Neuronal stem cell (in vitro differentiated cells): Measurements from ENCODE around the gene ZNF346.
A peak's percentile ranks its signal among the peaks of the same experiment; 100 is the strongest.

Experiments used
- DNase-seq: peaks from one replicate; pipeline ENCODE4 v3.0.0-alpha.2; 2013; ENCODE audit warnings: low spot score
- H2AFZ ChIP-seq: one replicate; pipeline ENCODE4 v1.6.1; 2013; ENCODE audit warnings: mild to moderate bottlenecking, low read length, inconsistent platforms
- H2AK5ac ChIP-seq: 2 replicates; pipeline ENCODE4 v1.6.1; 2013; ENCODE audit warnings: low read depth, mild to moderate bottlenecking, inconsistent platforms, low read length, moderate library complexity, mixed read lengths
- H2BK120ac ChIP-seq: 2 replicates; pipeline ENCODE4 v1.6.1; 2013; ENCODE audit warnings: low read depth, mild to moderate bottlenecking, inconsistent platforms, low read length, moderate library complexity, mixed read lengths
- H2BK12ac ChIP-seq: one replicate; pipeline ENCODE4 v1.6.1; 2013; ENCODE audit warnings: low read length, inconsistent platforms
- H2BK15ac ChIP-seq: 2 replicates; pipeline ENCODE4 v1.6.1; 2013; ENCODE audit warnings: mild to moderate bottlenecking, low read length, inconsistent platforms, mixed read lengths
- H2BK5ac ChIP-seq: one replicate; pipeline ENCODE4 v1.6.1; 2013; ENCODE audit warnings: inconsistent platforms, mild to moderate bottlenecking, low read length, moderate library complexity
- H3K14ac ChIP-seq: one replicate; pipeline ENCODE4 v1.6.1; 2013; ENCODE audit warnings: low read length, inconsistent platforms
- H3K18ac ChIP-seq: 2 replicates; pipeline ENCODE4 v1.6.1; 2013; ENCODE audit warnings: low read length, inconsistent platforms
- H3K23ac ChIP-seq: 2 replicates; pipeline ENCODE4 v1.6.1; 2013; ENCODE audit warnings: low read depth, mild to moderate bottlenecking, mixed read lengths, low read length, inconsistent platforms; ENCODE audit not compliant: poor library complexity
- H3K27ac ChIP-seq: replicated peaks from 3 replicates; pipeline ENCODE4 v1.5.1; 2013; ENCODE audit warnings: low read length, inconsistent platforms
- H3K27me3 ChIP-seq, 3 experiments: 2 replicates each; pipeline ENCODE4 v1.6.1; 2013; ENCODE audit warnings: low read length in 3 of 3, mild to moderate bottlenecking in 2 of 3, inconsistent platforms in 1 of 3, low read depth in 1 of 3, mixed read lengths in 1 of 3, moderate library complexity in 1 of 3; ENCODE audit not compliant: control insufficient read depth in 3 of 3, insufficient read depth in 3 of 3
- H3K36me3 ChIP-seq, 2 donors: replicated peaks in 1 of 2; 2 replicates each; pipeline ENCODE4 v1.6.1; 2013; ENCODE audit warnings: low read length in 2 of 2; ENCODE audit not compliant: control insufficient read depth in 2 of 2, insufficient read depth in 2 of 2
- H3K4ac ChIP-seq: 2 replicates; pipeline ENCODE4 v1.6.1; 2013; ENCODE audit warnings: inconsistent platforms, mild to moderate bottlenecking, low read length, moderate library complexity
- H3K4me1 ChIP-seq, 2 donors: 1 replicate in 1 of 2; 2 replicates in 1 of 2; pipeline ENCODE4 v1.6.1; 2013; ENCODE audit warnings: low read length in 2 of 2, low read depth in 1 of 2; ENCODE audit not compliant: control insufficient read depth in 2 of 2, insufficient read depth in 1 of 2
- H3K4me2 ChIP-seq: one replicate; pipeline ENCODE4 v1.6.1; 2013; ENCODE audit warnings: mild to moderate bottlenecking, low read length, inconsistent platforms; ENCODE audit not compliant: insufficient read depth, poor library complexity, severe bottlenecking
- H3K4me3 ChIP-seq, 2 donors: 2 replicates each; pipeline ENCODE4 v1.5.1; 2013; ENCODE audit warnings: low read length in 2 of 2, mild to moderate bottlenecking in 2 of 2, inconsistent platforms in 1 of 2, moderate library complexity in 1 of 2
- H3K79me1 ChIP-seq: one replicate; pipeline ENCODE4 v1.6.1; 2013; ENCODE audit warnings: low read depth, mild to moderate bottlenecking, inconsistent platforms, low read length, moderate library complexity
- H3K9ac ChIP-seq: one replicate; pipeline ENCODE4 v1.6.1; 2013; ENCODE audit warnings: mild to moderate bottlenecking, low read depth, low read length, inconsistent platforms; ENCODE audit not compliant: poor library complexity
- H3K9me3 ChIP-seq, 2 donors: replicated peaks in 1 of 2; 2 replicates each; pipeline versions ENCODE3 to v1.6.1; 2013; ENCODE audit warnings: low read length in 2 of 2, mild to moderate bottlenecking in 2 of 2, inconsistent platforms in 1 of 2, low read depth in 1 of 2, mixed read lengths in 1 of 2, moderate library complexity in 1 of 2; ENCODE audit not compliant: control insufficient read depth in 2 of 2, insufficient read depth in 1 of 2
- H4K8ac ChIP-seq: one replicate; pipeline ENCODE4 v1.6.1; 2013; ENCODE audit warnings: low read depth, mild to moderate bottlenecking, inconsistent platforms, low read length, moderate library complexity
- H4K91ac ChIP-seq: one replicate; pipeline ENCODE4 v1.6.1; 2013; ENCODE audit warnings: low read length, low read depth, mild to moderate bottlenecking, inconsistent platforms; ENCODE audit not compliant: poor library complexity
- WGBS, 2 donors: extraction: QIAGEN DNeasy Blood & Tissue Kit; methylation state at CpG; one replicate each; pipeline ENCODE4 v1.1.7; 2013; ENCODE audit warnings: missing lambda C conversion rate in 2 of 2, mixed read lengths in 1 of 2; ENCODE audit not compliant: insufficient read length in 2 of 2, insufficient replicate concordance in 1 of 2; ENCODE audit errors: extremely low coverage in 2 of 2; 5-methylcytosine and 5-hydroxymethylcytosine counted together

ZNF346 gene

DNA sequence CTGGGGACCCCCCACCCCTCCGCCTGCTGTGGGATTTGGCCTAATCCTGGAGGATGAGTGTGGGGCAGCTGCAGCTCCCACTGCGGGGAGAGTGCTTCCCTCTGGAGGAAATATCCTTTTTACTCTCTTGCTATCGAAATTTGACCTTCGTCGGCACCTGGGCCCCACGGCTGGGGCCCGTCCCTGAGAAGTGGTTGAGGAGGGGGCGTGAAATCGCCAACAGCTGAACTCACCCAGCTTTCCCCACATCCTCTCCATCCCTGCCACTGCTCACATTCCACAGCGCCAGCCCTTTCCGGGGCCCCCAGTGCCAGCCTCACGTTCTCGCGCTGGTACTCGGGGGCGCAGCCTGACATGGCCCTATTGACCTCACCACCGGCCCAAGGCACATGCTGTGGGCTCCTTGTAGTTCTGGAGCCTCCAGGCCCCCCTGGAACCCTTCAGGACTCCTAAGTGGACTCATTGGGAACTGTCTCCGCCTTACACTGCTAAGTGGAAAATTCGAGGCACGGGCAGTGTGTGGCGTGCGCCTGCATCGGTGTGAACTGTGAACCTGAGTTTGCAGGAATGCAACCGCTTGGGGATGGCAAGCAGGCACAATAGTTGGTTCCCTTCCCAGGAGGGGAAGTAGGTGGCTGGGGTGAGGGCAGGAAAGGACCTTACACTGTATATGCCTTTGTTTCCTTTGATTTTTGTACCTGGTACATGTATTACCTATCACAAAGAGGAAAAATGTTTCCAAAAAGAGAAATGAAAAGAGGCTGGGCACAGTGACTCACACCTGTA lies 83.4 kb downstream of the ZNF346 start:
- Histone ChIP-seq H3K36me3 (no peaks in the 10 kb centered on the region), H2BK12ac (no peak overlapping the region), H3K9ac (no peak overlapping the region), H3K4ac (no peak overlapping the region), H2BK120ac (no peak overlapping the region), H2BK5ac (no peak overlapping the region), H3K23ac (no peak overlapping the region), H3K18ac (no peak overlapping the region), H4K8ac (no peak overlapping the region), H3K4me2 (no peak overlapping the region), H2BK15ac (no peak overlapping the region), H2AK5ac (peak overlapping the region; percentile 24), H2AFZ (no peak overlapping the region), H3K4me3 (no peak overlapping the region), H3K27me3 (no peaks in the 10 kb centered on the region), H3K79me1 (no peaks in the 10 kb centered on the region), H3K9me3 (no peaks in the 10 kb centered on the region), H3K27ac (no peak overlapping the region), H3K4me1 (no peaks in the 10 kb centered on the region), H4K91ac (no peak overlapping the region), H3K14ac (no peak overlapping the region)
- no CpG with 5 or more reads among the region's 24 CpGs for WGBS, 2 donors
- DNase-seq, result no peak

- Histone ChIP-seq H2BK120ac (no peak overlapping the region), H3K79me1 (no peaks in the 10 kb centered on the region), H3K4me1 (no peaks in the 10 kb centered on the region), H3K27ac (no peak overlapping the region), H3K9ac (no peak overlapping the region), H4K91ac (no peak overlapping the region), H3K18ac (peak overlapping the region; percentile 52), H2BK15ac (no peak overlapping the region), H2BK5ac (no peak overlapping the region), H3K14ac (no peak overlapping the region), H3K4me3 (no peak overlapping the region), H2AK5ac (no peak overlapping the region), H3K27me3 (no peaks in the 10 kb centered on the region), H3K9me3 (no peaks in the 10 kb centered on the region), H2AFZ (no peak overlapping the region), H3K36me3 (no peaks in the 10 kb centered on the region), H2BK12ac (no peak overlapping the region), H4K8ac (no peak overlapping the region), H3K4ac (no peak overlapping the region), H3K23ac (no peak overlapping the region), H3K4me2 (no peak overlapping the region)
- WGBS, 2 donors, result no CpG with 5 or more reads among the region's 4 CpGs
- DNase-seq, result no peak
Observed at GRCh38 chr5:177107159-177107558, 84.7 kb downstream of the ZNF346 start.

GRCh38 chr5:177109810-177110209 lies 87.3 kb downstream of the ZNF346 start:
- H4K91ac ChIP-seq, result no peak overlapping the region
- H2AK5ac ChIP-seq, result peak overlapping the region; percentile 11
- no peak overlapping the region for H3K4me3 ChIP-seq

GRCh38 chr5:177111720-177112394 lies 89.4 kb downstream of the ZNF346 start:
- Histone ChIP-seq H2BK120ac (peak overlapping the region; percentile 92), H3K27me3 (peaks cover 0 to 3% (median 0%) of the 10 kb centered on the region in 3 experiments), H2BK15ac (peak overlapping the region; percentile 98), H3K4ac (no peak overlapping the region), H2BK12ac (no peak overlapping the region), H2AFZ (no peak overlapping the region), H3K79me1 (no peaks in the 10 kb centered on the region), H3K14ac (no peak overlapping the region), H3K9ac (peak overlapping the region; percentile 10), H3K36me3 (peaks cover 0 to 2% of the 10 kb centered on the region in 2 donors), H3K18ac (no peak overlapping the region), H3K23ac (peak overlapping the region; percentile 14), H3K4me2 (no peak overlapping the region), H2AK5ac (peak overlapping the region; percentile 73), H2BK5ac (no peak overlapping the region), H3K4me3 (no peak overlapping the region), H3K9me3 (no peaks in the 10 kb centered on the region), H3K4me1 (peaks cover 0 to 5% of the 10 kb centered on the region in 2 donors), H3K27ac (no peak overlapping the region), H4K91ac (no peak overlapping the region), H4K8ac (no peak overlapping the region)
- DNase-seq, result peak; percentile 81
- no CpG with 5 or more reads among the region's 12 CpGs for WGBS, 2 donors

More at GRCh38 chr5:177109810-177110209, 87.3 kb downstream of the ZNF346 start:
- Histone ChIP-seq H3K4ac (no peak overlapping the region), H3K4me1 (no peaks in the 10 kb centered on the region), H2BK5ac (no peak overlapping the region), H2BK120ac (no peak overlapping the region), H3K18ac (peak overlapping the region; percentile 36), H3K79me1 (no peaks in the 10 kb centered on the region), H3K14ac (no peak overlapping the region), H2AFZ (no peak overlapping the region), H3K4me2 (no peak overlapping the region), H3K36me3 (no peaks in the 10 kb centered on the region), H3K27me3 (no peaks in the 10 kb centered on the region), H3K27ac (no peak overlapping the region), H3K23ac (peak overlapping the region; percentile 51), H2BK12ac (no peak overlapping the region), H3K9ac (no peak overlapping the region), H2BK15ac (no peak overlapping the region), H4K8ac (no peak overlapping the region), H3K9me3 (no peaks in the 10 kb centered on the region)
- DNase-seq, result no peak
- WGBS, 2 donors, result no CpG with 5 or more reads among the region's 9 CpGs
